Heart left ventricle (tissue), 13 donors: ENCODE measurements around the gene DCTN5.

Experiments
- POLR2A ChIP-seq, 2 donors: fragments of 450-650 bp; IDR thresholded peaks; one replicate each; pipeline ENCODE4 v1.6.1; 2017; ENCODE audit warnings: antibody characterized with exemption in 2 of 2, mild to moderate bottlenecking in 2 of 2, moderate library complexity in 2 of 2
- TF ChIP-seq, protein P1 (sequence below), 12 donors: fragments of 200-600 bp; sonication (generic) in 4 of 12; IDR thresholded peaks; one replicate each; pipeline versions ENCODE4 v1.5.0 to v1.8.0; 2018 to 2022; ENCODE audit warnings: antibody characterized with exemption in 12 of 12, mild to moderate bottlenecking in 5 of 12
- donor health status: ischemic (EF 13 %, LVEDD 7.1; RV severe dilation, severe dysfunction).
- donor health status: DM: no; HTN: yes; CAD: no.
- donor health status: DM: no; HTN: no; CAD: no.
- donor health status: ischemic (EF 25% LVEDD 6.9; RV normal size, moderate dysfunction).
- donor health status: ischemic (EF 25% LVEDD 5.7; RV mildly dilated, moderate dysfunction).
- donor health status: ischemic (EF 35%, LVEDD 5.7; RV mildly dilated, moderate dysfunction).
- donor health status: nonischemic (EF 11% LVEDD 7.7; RV severe dilation, severe dysfunction).
- donor health status: DM: yes; HTN: yes; CAD: no.
- donor health status: PGD.
- donor health status: ischemic (EF 29% LVEDD 5.4; RV normal size, mild dysfunction).
- donor health status: nonischemic (EF 23%, LVEDD 6.1; RV moderate dilation, normal function).

DNA sequence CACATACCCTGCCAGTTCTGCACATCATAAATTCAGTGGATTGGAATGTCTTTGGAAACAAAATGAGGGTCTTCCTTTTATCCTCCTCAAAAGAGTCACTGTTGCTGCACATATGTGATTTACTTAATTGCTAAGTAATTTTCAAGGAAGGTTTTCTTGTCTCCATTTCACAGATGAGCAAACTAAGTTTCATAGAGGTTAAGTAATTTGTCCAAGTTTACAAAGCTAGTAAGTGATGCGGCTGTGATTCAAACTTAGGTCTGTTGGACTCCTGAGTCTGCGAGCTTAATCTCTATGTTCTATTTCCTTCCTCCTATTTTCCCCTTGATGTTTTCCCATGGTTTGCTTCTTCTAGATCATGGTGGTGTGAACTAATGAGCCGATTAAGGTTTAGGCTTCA, 85.4 kb downstream of the DCTN5 start:
- TF ChIP-seq, protein P1, sequence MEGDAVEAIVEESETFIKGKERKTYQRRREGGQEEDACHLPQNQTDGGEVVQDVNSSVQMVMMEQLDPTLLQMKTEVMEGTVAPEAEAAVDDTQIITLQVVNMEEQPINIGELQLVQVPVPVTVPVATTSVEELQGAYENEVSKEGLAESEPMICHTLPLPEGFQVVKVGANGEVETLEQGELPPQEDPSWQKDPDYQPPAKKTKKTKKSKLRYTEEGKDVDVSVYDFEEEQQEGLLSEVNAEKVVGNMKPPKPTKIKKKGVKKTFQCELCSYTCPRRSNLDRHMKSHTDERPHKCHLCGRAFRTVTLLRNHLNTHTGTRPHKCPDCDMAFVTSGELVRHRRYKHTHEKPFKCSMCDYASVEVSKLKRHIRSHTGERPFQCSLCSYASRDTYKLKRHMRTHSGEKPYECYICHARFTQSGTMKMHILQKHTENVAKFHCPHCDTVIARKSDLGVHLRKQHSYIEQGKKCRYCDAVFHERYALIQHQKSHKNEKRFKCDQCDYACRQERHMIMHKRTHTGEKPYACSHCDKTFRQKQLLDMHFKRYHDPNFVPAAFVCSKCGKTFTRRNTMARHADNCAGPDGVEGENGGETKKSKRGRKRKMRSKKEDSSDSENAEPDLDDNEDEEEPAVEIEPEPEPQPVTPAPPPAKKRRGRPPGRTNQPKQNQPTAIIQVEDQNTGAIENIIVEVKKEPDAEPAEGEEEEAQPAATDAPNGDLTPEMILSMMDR (IDR thresholded peaks at IDR 0.05): no peak
- TF ChIP-seq POLR2A (IDR thresholded peaks at IDR 0.05): no peak
